GM19467 (cell line): Measurements from ENCODE around the gene MYO1F.
A peak's percentile ranks its signal among the peaks of the same experiment; 100 is the strongest.
"Not testable (repeated sequence)": the region's sequence is repeated elsewhere in the genome, so short reads cannot be mapped to it uniquely, and the experiment has no call there.

Experiments used
- ATAC-seq: cut with Tn5 transposase; IDR thresholded peaks from one replicate; pipeline ENCODE4 v1.9.1; 2021; ENCODE audit warnings: mild to moderate bottlenecking, moderate library complexity; ENCODE audit not compliant: unreplicated experiment

The MYO1F gene

GRCh38 chr19:8600816-8601215, 23.6 kb upstream of the MYO1F start:
- ATAC-seq: no peak

GRCh38 chr19:8600064-8600463, 22.8 kb upstream of the MYO1F start:
- no peak for ATAC-seq

DNA sequence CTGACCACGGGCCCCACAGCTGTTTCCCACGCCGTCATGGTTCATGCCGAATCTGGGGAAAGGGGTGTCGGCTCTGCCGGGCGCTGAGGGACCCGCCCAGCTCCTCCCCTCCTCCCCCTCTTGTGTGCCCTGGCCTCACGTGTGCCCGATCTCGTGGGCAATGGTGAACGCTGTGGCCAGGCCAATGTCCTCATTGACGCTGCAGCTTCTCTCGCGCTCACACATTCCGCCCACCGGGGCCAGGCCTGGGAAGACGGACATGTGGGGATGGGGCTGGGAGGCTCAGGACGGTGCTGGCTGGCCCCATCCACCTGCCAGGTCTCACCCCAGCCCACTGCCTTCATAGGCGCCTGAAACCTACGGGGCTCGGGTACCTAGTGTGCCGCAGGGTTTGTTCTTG, 18.9 kb upstream of the MYO1F start:
- ATAC-seq: no peak

DNA sequence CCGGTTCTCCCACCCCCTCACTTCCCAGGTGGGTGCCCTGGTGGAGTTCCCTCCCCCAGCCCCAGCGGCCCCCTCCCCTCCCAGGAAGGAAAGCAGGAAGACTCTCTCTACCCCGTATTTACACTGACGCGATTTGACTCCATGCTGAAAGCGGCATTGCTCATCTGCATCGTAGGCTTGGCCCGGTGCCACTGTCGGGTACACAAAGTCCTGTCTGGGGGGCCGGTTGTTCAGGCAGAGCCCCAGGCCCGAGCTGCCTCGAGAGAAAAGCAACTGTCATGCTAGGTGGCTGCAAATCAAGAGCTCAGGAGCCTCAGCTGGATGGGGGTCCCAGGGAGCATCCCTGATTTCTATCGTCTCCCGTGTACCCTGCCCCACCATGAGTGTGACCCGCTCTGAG, 18.4 kb upstream of the MYO1F start:
- ATAC-seq: no peak

- ATAC-seq: no peak
Observed at GRCh38 chr19:8593931-8594330, 16.7 kb upstream of the MYO1F start.

GRCh38 chr19:8592231-8593009, 15.2 kb upstream of the MYO1F start:
- no peak for ATAC-seq

DNA sequence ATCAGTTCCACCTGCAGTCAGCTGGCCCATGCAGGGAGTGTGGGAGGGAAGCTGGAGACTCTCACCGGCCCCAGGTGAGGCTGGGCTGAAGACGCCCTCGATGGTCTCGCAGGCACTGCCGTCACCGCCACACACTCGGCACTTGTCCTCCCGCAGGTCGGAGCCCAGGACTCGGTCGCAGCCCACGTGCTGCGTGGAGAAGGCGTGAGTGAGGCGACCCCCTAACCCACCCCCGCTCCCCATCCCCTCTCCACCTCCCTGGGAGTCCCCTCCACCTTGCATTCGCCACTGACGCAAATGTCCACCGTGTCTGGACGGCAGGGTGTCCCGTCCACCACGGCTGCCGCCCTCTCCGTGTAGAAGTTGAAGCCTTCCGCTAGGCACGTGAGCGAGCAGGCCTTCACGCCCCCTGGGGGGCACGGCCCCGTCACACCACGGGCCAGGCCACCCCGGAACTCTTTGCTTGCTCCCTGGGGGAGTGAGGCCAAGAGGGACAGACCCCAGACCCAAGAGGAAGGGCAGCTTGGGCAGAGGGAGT, 12.0 kb upstream of the MYO1F start:
- ATAC-seq: no peak

DNA sequence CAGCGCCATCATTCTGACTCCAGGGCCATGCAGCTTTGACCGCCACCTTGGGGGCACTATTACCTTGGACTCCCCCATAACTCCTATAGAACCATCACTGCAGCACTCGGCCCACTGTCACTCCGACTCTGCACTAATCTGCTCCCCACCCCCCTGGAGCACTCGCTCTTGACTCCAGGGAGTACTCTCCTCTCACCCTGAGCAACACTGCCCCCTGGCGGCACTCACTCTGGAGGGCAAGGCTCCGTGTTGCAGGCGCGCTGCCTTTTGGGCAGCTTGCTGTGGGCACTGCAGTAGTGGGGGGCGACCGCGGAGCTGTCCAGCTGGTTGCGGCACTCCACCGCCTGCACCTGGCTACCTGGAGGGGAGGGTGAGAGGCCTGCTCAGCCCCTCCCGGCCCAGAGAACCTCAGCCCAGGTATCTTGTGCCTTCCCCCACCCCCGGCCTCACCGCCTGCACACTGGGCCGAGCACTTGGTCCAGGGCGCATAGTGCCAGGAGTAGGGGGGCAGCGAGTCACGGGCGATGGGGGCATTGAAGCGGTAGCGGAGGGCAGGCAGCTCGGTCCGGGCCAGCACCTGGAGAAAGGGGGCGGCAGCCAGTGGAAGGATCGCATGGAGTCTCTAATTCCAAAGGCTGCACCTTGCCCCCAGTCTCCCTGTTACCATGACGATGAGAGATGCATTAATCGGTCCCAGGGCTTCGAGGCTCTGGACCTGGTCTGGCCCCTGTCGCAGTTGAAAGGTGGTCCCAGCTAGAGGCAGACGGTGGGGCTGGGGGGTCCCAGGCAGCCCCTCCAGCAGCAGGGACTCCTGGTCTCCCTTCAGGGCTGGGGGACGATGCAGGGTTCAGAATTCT, 8.9 kb upstream of the MYO1F start:
- no peak for ATAC-seq

- no peak for ATAC-seq
Observed at GRCh38 chr19:8584965-8585893, 8.0 kb upstream of the MYO1F start.

DNA sequence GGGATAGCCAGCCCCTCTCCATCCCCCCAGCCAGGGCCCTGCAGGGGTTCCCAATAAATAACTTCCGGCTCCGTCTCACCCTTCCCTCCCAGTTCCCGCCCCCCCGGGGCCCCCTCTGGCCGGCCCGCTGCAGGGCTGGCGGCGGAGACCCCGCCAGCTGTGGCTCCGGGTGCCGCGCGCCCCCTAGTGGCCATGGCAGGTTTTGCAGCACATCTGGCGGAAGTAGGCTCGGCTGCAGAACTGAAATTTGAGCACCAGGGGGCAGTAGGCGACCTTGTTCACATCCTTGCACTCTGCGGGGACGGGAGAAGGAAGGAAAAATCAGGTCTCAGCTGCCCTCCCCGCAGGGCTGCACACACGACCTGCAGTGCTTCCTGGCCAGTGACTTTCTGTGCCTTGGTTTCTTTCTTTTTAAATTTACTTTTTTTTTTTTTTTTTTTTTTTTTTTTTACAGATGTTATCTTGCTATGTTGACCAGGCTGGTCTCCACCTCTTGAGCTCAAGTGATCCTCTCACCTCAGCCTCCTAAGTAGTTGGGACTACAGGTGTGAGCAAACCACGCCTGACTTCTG, 3.6 kb upstream of the MYO1F start:
- peak; percentile 60 for ATAC-seq

DNA sequence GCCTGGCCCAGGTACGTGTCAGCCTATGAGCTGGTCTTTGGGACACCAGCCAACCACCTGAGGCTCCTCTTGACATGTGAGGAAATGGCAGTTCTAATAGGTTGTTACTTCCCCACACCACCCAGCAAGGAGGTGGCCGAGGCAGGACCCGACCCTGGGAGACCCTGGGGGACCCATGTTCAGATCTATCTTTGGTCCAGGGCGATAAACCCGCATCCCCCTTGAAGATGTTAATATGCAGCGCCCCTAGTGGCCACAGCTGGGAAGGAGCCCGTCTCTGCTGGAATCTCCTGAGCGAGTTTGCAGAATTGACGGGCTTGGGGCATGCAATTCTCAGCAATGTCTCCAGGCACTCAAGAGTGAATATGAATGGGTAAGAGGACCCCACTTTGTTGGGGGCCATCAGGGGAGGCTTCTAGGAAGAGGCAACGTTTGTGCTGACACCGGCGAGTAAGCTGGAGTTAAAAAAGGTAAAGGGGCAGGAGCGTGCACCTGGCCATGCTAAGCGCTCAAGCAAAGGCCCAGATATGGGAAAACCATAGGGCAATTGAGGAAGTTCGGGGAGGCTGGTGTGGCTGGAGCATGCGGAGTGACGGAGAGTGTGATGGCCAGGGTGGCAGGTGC, 1.5 kb upstream of the MYO1F start:
- no peak for ATAC-seq

GRCh38 chr19:8577741-8578140, 499 bp upstream of the MYO1F start:
- ATAC-seq: no peak

GRCh38 chr19:8576273-8576993, 809 bp downstream of the MYO1F start:
- ATAC-seq: no peak

DNA sequence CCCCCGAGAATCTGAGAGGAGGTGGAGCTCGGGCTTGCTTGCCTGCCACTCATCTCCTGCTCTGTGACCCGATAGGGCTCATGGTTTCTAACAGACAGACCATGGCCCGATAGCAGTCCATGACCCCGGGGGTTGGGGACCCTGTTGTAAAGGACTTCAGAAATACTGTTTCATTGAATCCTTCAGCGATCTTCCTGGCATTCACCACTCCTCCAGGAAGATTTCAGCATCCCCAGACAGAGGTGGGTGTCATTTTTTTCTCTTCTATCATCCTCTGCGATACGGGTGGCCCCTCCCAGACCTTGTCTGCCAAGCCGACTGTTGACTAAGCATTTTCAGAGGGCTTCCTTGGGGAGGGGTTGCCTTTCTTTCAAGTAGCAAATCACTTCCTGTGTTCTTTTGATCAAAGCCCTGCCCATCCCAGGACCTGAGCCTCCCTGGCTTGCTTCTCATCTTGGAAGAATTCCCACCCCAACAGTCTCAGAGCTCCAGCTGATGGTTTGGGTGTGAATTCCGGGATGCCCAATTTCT, 1.7 kb downstream of the MYO1F start:
- ATAC-seq: no peak

GRCh38 chr19:8574619-8574922, 2.7 kb downstream of the MYO1F start:
- not testable (repeated sequence) for ATAC-seq

DNA sequence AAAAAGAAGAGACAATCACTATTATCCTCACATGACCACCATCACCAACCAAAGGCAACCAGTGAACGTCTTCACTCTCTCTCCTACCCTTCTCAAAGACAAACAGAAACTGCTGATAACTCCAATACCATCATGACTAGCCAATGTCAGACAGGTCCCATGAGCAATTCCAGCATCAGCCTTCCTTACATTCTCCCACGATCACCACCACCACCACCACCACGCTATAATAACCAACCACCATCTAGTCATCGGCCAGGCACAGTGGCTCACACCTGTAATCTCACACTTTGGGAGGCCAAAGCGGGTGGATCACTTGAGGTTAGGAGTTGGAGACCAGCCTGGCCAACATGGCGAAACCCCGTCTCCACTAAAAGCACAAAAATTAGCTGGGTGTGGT, 3.9 kb downstream of the MYO1F start:
- no peak for ATAC-seq

DNA sequence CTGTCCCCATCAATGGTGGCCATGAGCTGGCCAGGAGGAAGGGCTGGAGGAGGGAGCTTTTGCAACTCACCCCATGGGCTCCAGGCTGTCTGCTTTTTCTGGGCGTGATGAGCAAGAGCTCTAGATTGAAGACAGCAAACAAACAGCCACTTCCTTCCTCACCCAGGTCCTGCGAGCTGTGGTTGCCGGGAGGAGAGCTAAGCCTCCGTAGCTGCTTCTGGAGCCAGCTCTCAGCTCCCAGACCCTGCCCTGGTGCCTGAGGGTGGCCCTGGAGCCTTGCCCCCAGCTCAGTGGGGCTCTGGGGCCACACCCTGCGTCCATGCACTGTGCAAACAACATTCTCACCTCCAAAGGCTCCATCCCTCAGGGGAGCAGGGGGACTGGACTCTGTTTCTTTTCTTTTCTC, 6.2 kb downstream of the MYO1F start:
- no peak for ATAC-seq

GRCh38 chr19:8569066-8569771, 8.0 kb downstream of the MYO1F start:
- peak; percentile 85 for ATAC-seq
